Keratinocyte (primary cell): ENCODE results near the gene PIP4K2A. TPM values are rescaled to one million over a fixed set of nuclear protein-coding genes. Genes with fewer than 3 reads are reported as not detected.

Experiments used
- DNase-seq: peaks from one replicate; pipeline ENCODE4 v3.0.0-alpha.2; 2011; ENCODE audit warnings: low read depth, missing footprints, low spot score
- FAIRE-seq: peaks from 2 replicates; lab custom pipeline; 2011; peaks lifted over from hg19 to GRCh38; lab: Jason Lieb, UNC
- H2AFZ ChIP-seq: 2 replicates; pipeline ENCODE4 v1.6.0; 2012; ENCODE audit warnings: low read length, control low read depth, inconsistent platforms; ENCODE audit not compliant: control insufficient read depth
- H3K27ac ChIP-seq: 2 replicates; pipeline ENCODE4 v1.5.1; 2011; ENCODE audit warnings: low read length; ENCODE audit not compliant: control insufficient read depth, insufficient read depth
- H3K27me3 ChIP-seq: 3 replicates; pipeline ENCODE4 v1.6.0; 2011; ENCODE audit warnings: low read length; ENCODE audit not compliant: control insufficient read depth, insufficient read depth; ENCODE audit errors: extremely low read depth
- H3K36me3 ChIP-seq, 2 experiments: 2 replicates in 1 of 2; 3 replicates in 1 of 2; pipeline ENCODE4 v1.5.1; 2011; ENCODE audit warnings: low read length in 2 of 2, mild to moderate bottlenecking in 1 of 2; ENCODE audit not compliant: control insufficient read depth in 2 of 2, insufficient read depth in 2 of 2; ENCODE audit errors: extremely low read depth in 1 of 2
- H3K4me1 ChIP-seq: 3 replicates; pipeline ENCODE4 v1.5.1; 2011; ENCODE audit warnings: low read length; ENCODE audit not compliant: control insufficient read depth, insufficient read depth; ENCODE audit errors: extremely low read depth
- H3K4me2 ChIP-seq: 3 replicates; pipeline ENCODE4 v1.6.0; 2011; ENCODE audit warnings: low read depth, low read length; ENCODE audit not compliant: control insufficient read depth, insufficient read depth; ENCODE audit errors: extremely low read depth
- H3K4me3 ChIP-seq, 3 experiments: fragments of 200-600 bp in 1 of 3; sonication (generic) in 1 of 3; 2 replicates in 2 of 3; 3 replicates in 1 of 3; pipeline ENCODE4 v1.5.1; 2011 to 2016; ENCODE audit warnings: low read length in 3 of 3, mild to moderate bottlenecking in 3 of 3, control low read depth in 2 of 3, inconsistent platforms in 1 of 3, low read depth in 1 of 3, mixed read lengths in 1 of 3, mixed run types in 1 of 3, moderate library complexity in 1 of 3; ENCODE audit not compliant: control insufficient read depth in 2 of 3, insufficient read depth in 2 of 3; ENCODE audit errors: extremely low read depth in 1 of 3
- H3K79me2 ChIP-seq: 2 replicates; pipeline ENCODE4 v1.6.0; 2012; ENCODE audit warnings: low read length; ENCODE audit not compliant: control insufficient read depth, insufficient read depth
- H3K9ac ChIP-seq: 3 replicates; pipeline ENCODE4 v1.6.0; 2011; ENCODE audit warnings: low read length; ENCODE audit not compliant: control insufficient read depth, insufficient read depth; ENCODE audit errors: extremely low read depth
- H3K9me1 ChIP-seq: 3 replicates; pipeline ENCODE4 v1.6.0; 2011; ENCODE audit warnings: low read length; ENCODE audit not compliant: control insufficient read depth, insufficient read depth; ENCODE audit errors: extremely low read depth
- H3K9me3 ChIP-seq: 2 replicates; pipeline ENCODE4 v1.5.1; 2012; ENCODE audit warnings: low read depth, low read length; ENCODE audit not compliant: control insufficient read depth
- H4K20me1 ChIP-seq: 3 replicates; pipeline ENCODE4 v1.6.0; 2011; ENCODE audit warnings: low read length; ENCODE audit not compliant: control insufficient read depth, insufficient read depth; ENCODE audit errors: extremely low read depth
- CTCF ChIP-seq, 3 experiments: IDR thresholded peaks in 1 of 3; conservative IDR thresholded peaks in 1 of 3; optimal IDR thresholded peaks in 1 of 3; 2 replicates in 2 of 3; 3 replicates in 1 of 3; pipeline versions ENCODE3 to v1.5.1; 2011; ENCODE audit warnings: low read length in 3 of 3, mild to moderate bottlenecking in 3 of 3, moderate library complexity in 2 of 3, control low read depth in 1 of 3, inconsistent platforms in 1 of 3; ENCODE audit not compliant: insufficient read depth in 2 of 3; ENCODE audit errors: extremely low read depth in 1 of 3
- EZH2 ChIP-seq: IDR thresholded peaks from one replicate; pipeline ENCODE4 v1.6.1; 2012; ENCODE audit warnings: inconsistent platforms, mild to moderate bottlenecking, low read length, moderate library complexity
- dilution Hi-C: fragments of 300-500 bp; cut with MboI; formaldehyde crosslinking; loops from one replicate; pipeline ENCODE4 v1.7.0; 2020; ENCODE audit warnings: low sequenced_read_pairs; ENCODE audit not compliant: extremely low pct_ligation_motif_present
- polyA plus RNA-seq, 5 experiments: library from polyadenylated mRNA; depleted of rRNA in 3 of 5; stranded (reverse) in 3 of 5; stranded (forward) in 1 of 5; unstranded in 1 of 5; fragments of >200 nt; gene quantifications; 1 replicate in 1 of 5; 2 replicates in 3 of 5; 3 replicates in 1 of 5; pipeline versions ENCODE4 v1.2.1 to v1.2.3, GENCODE V29; 2011 to 2012; ENCODE audit warnings: missing spikeins in 2 of 5, low read depth in 1 of 5, low replicate concordance in 1 of 5

PIP4K2A gene
- polyA plus RNA-seq, 1 donor (not counting 4 experiments of a cell fraction or from before 2014, with no cell fraction given): 15.5 TPM

GRCh38 chr10:22722626-22723169, 8.3 kb upstream of the PIP4K2A start:
- Histone ChIP-seq H3K9me3 (no peaks in the 10 kb centered on the region), H2AFZ (no peak overlapping the region), H3K79me2 (no peaks in the 10 kb centered on the region), H3K9ac (no peak overlapping the region), H3K4me1 (no peaks in the 10 kb centered on the region), H3K9me1 (no peaks in the 10 kb centered on the region), H4K20me1 (no peaks in the 10 kb centered on the region), H3K4me3 (no peak overlapping the region), H3K27me3 (no peaks in the 10 kb centered on the region), H3K27ac (no peak overlapping the region), H3K36me3 (no peaks in the 10 kb centered on the region), H3K4me2 (no peak overlapping the region)
- no peak for DNase-seq
- FAIRE-seq: no peak
- TF ChIP-seq CTCF (optimal IDR thresholded peaks at IDR 0.05 in 1 of 3, IDR thresholded peaks at IDR 0.05 in 1 of 3, conservative IDR thresholded peaks at IDR 0.05 in 1 of 3; ENCODE audit: extremely low read depth in 1 of 3, insufficient read depth in 2 of 3, low read length in 3 of 3) (no peak), EZH2 (no peak)
- dilution Hi-C loops: no loop called here

GRCh38 chr10:22720667-22721066, 6.3 kb upstream of the PIP4K2A start:
- no peak for TF ChIP-seq CTCF (optimal IDR thresholded peaks at IDR 0.05 in 1 of 3, IDR thresholded peaks at IDR 0.05 in 1 of 3, conservative IDR thresholded peaks at IDR 0.05 in 1 of 3; ENCODE audit: extremely low read depth in 1 of 3, insufficient read depth in 2 of 3, low read length in 3 of 3)
- TF ChIP-seq EZH2: no peak
- H3K9me1 ChIP-seq: no peaks in the 10 kb centered on the region
- DNase-seq (no peak), FAIRE-seq (no peak)
- no peak overlapping the region for H3K27ac ChIP-seq
- no peaks in the 10 kb centered on the region for H3K4me1 ChIP-seq
- H4K20me1 ChIP-seq: no peaks in the 10 kb centered on the region
- H3K9ac ChIP-seq: no peak overlapping the region
- no peak overlapping the region for H3K4me2 ChIP-seq
- H3K4me3 ChIP-seq: no peak overlapping the region
- dilution Hi-C loops: no loop called here
- H3K36me3 ChIP-seq: no peaks in the 10 kb centered on the region
- H2AFZ ChIP-seq: no peak overlapping the region
- no peaks in the 10 kb centered on the region for H3K79me2 ChIP-seq
- H3K27me3 ChIP-seq: no peaks in the 10 kb centered on the region
- no peaks in the 10 kb centered on the region for H3K9me3 ChIP-seq
